DND-41 (cell line): ENCODE measurements around the gene CNTRL.
"Not testable (repeated sequence)": the region's sequence is repeated elsewhere in the genome, so short reads cannot be mapped to it uniquely, and the experiment has no call there.

Experiments used
- ATAC-seq: fragments of 200-7000 bp; cut with Tn5 transposase; 3 replicates; pipeline ENCODE4 v1.9.1; 2021; ENCODE audit warnings: low read depth; ENCODE audit not compliant: insufficient read depth
- DNase-seq: peaks from one replicate; pipeline ENCODE4 v3.0.0-alpha.2; 2020
- H2AFZ ChIP-seq: 2 replicates; pipeline ENCODE4 v1.6.0; 2012; ENCODE audit warnings: low read depth, low read length
- H3K27ac ChIP-seq: 2 replicates; pipeline ENCODE4 v1.5.1; 2012; ENCODE audit warnings: low read length, inconsistent platforms
- H3K27me3 ChIP-seq: fragments of 200-600 bp; sonication (generic); 2 replicates; pipeline ENCODE4 v1.6.0; 2012; ENCODE audit warnings: low read length, mild to moderate bottlenecking, inconsistent platforms; ENCODE audit not compliant: insufficient read depth, poor library complexity
- H3K36me3 ChIP-seq: 2 replicates; pipeline ENCODE4 v1.5.1; 2012; ENCODE audit warnings: low read length, inconsistent platforms; ENCODE audit not compliant: insufficient read depth
- H3K4me1 ChIP-seq: 2 replicates; pipeline ENCODE4 v1.5.1; 2012; ENCODE audit warnings: mild to moderate bottlenecking, low read length; ENCODE audit not compliant: insufficient read depth
- H3K4me2 ChIP-seq: 2 replicates; pipeline ENCODE4 v1.6.0; 2012; ENCODE audit warnings: mild to moderate bottlenecking, moderate library complexity, low read length, inconsistent platforms; ENCODE audit not compliant: insufficient read depth
- H3K4me3 ChIP-seq, 2 experiments: fragments of 200-600 bp in 1 of 2; shearing (Covaris generic) in 1 of 2; 2 replicates each; pipeline ENCODE4 v1.5.1; 2012 to 2016; ENCODE audit warnings: inconsistent platforms in 2 of 2, low read length in 2 of 2, mild to moderate bottlenecking in 2 of 2, low read depth in 1 of 2, moderate library complexity in 1 of 2
- H3K79me2 ChIP-seq: 2 replicates; pipeline ENCODE4 v1.6.0; 2012; ENCODE audit warnings: low read length, inconsistent platforms; ENCODE audit not compliant: insufficient read depth
- H3K9ac ChIP-seq: 2 replicates; pipeline ENCODE4 v1.6.0; 2012; ENCODE audit warnings: low read depth, mild to moderate bottlenecking, inconsistent platforms, low read length, moderate library complexity
- H3K9me3 ChIP-seq: 2 replicates; pipeline ENCODE4 v1.5.1; 2012; ENCODE audit warnings: low read length, moderate library complexity, mild to moderate bottlenecking, inconsistent platforms; ENCODE audit not compliant: insufficient read depth, severe bottlenecking
- H4K20me1 ChIP-seq: 2 replicates; pipeline ENCODE4 v1.6.0; 2012; ENCODE audit warnings: low read length; ENCODE audit not compliant: insufficient read depth
- CTCF ChIP-seq: IDR thresholded peaks from 2 replicates; pipeline ENCODE4 v1.5.1; 2012; ENCODE audit warnings: borderline replicate concordance, low read length, moderate library complexity, mild to moderate bottlenecking; ENCODE audit not compliant: poor library complexity, severe bottlenecking; ENCODE audit errors: extremely low read depth
- EZH2 ChIP-seq: IDR thresholded peaks from 3 replicates; pipeline ENCODE4 v1.6.1; 2012; ENCODE audit warnings: borderline replicate concordance, low read depth, mild to moderate bottlenecking, moderate library complexity, low read length, inconsistent platforms; ENCODE audit not compliant: severe bottlenecking

CNTRL gene, protein sequence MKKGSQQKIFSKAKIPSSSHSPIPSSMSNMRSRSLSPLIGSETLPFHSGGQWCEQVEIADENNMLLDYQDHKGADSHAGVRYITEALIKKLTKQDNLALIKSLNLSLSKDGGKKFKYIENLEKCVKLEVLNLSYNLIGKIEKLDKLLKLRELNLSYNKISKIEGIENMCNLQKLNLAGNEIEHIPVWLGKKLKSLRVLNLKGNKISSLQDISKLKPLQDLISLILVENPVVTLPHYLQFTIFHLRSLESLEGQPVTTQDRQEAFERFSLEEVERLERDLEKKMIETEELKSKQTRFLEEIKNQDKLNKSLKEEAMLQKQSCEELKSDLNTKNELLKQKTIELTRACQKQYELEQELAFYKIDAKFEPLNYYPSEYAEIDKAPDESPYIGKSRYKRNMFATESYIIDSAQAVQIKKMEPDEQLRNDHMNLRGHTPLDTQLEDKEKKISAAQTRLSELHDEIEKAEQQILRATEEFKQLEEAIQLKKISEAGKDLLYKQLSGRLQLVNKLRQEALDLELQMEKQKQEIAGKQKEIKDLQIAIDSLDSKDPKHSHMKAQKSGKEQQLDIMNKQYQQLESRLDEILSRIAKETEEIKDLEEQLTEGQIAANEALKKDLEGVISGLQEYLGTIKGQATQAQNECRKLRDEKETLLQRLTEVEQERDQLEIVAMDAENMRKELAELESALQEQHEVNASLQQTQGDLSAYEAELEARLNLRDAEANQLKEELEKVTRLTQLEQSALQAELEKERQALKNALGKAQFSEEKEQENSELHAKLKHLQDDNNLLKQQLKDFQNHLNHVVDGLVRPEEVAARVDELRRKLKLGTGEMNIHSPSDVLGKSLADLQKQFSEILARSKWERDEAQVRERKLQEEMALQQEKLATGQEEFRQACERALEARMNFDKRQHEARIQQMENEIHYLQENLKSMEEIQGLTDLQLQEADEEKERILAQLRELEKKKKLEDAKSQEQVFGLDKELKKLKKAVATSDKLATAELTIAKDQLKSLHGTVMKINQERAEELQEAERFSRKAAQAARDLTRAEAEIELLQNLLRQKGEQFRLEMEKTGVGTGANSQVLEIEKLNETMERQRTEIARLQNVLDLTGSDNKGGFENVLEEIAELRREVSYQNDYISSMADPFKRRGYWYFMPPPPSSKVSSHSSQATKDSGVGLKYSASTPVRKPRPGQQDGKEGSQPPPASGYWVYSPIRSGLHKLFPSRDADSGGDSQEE (N-terminal part only)

DNA sequence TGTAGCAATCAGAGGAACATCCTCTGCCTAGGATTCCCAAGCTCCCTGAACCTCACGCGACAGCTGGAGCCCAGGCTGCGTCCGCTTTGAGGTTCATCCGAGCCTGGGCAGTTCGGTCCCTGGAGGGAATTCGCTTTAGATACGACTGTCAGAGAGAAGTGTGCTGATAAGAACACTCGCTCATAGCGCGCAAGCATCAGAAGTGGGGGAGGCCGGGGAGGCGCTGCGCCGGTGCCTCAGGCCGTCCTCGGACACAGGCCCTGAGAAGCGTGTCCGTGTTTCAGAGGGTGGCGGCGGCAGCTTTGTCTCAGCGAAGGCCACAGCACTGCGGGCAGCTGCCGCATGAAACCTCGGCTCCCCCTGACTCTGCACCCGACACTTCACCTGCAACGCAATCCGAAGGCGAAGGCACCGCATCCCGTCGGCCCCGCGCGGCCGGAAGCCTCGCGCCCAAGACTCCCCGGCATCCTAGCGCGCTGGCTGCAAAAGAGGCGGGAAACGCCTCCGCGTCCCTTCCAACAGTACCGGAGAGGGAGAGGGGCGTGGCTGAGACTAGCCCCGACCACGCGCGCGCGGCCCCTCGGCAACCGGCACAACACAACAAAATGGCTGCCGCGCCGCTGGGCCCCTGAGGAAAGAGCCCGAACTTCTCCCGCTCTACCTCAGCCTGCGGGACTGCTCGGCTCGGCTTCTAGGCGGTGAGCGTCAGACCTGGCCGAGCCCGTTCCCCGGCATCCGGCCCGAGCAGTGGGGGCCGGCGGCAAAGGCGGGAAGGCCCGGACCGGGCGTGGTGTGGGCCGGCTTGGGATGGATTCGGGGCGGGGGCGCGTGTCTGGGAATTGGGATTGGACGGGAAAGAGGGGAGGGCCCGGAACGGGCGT is at the start of gene CNTRL:
TSS of gene CNTRL (plus strand) at position 586 of the 881 bp plus-strand sequence. CDS start 13,372 bp downstream, outside the sequence.
- Histone ChIP-seq H3K79me2 (peaks cover 59% of the 10 kb centered on the region), H3K9me3 (no peaks in the 10 kb centered on the region), H3K4me1 (peaks cover 59% of the 10 kb centered on the region), H3K4me2 (peak within 1 kb of the TSS; percentile 79), H4K20me1 (peaks cover 7% of the 10 kb centered on the region; the same call in 1 of the 2 replicates), H2AFZ (peak within 1 kb of the TSS; percentile 81), H3K4me3 (peak within 1 kb of the TSS; percentile 92 to 97), H3K27ac (peak within 1 kb of the TSS; percentile 95), H3K36me3 (no peaks in the 10 kb centered on the region), H3K27me3 (no peaks in the 10 kb centered on the region), H3K9ac (peak within 1 kb of the TSS; percentile 94)
- DNase-seq (peak; percentile 94), ATAC-seq (peak; percentile 86)
- TF ChIP-seq EZH2 = no peak

- no peak for ATAC-seq
- Histone ChIP-seq H3K36me3 (no peaks in the 10 kb centered on the region), H3K27me3 (no peaks in the 10 kb centered on the region), H3K4me2 (no peak overlapping the region), H3K9me3 (no peaks in the 10 kb centered on the region), H3K4me1 (no peaks in the 10 kb centered on the region), H3K27ac (no peak overlapping the region), H2AFZ (no peak overlapping the region), H3K9ac (no peak overlapping the region), H3K4me3 (no peak overlapping the region), H3K79me2 (no peaks in the 10 kb centered on the region), H4K20me1 (no peaks in the 10 kb centered on the region)
- TF ChIP-seq CTCF = no peak
- no peak for TF ChIP-seq EZH2
- no peak for DNase-seq
These were observed 48.5 kb upstream of the CNTRL start for GRCh38 chr9:121026260-121026691.

- Histone ChIP-seq H3K27me3 (no peaks in the 10 kb centered on the region), H3K4me3 (no peak overlapping the region), H3K36me3 (no peaks in the 10 kb centered on the region), H3K4me2 (no peak overlapping the region), H2AFZ (no peak overlapping the region), H4K20me1 (no peaks in the 10 kb centered on the region), H3K9me3 (no peaks in the 10 kb centered on the region), H3K27ac (no peak overlapping the region), H3K9ac (no peak overlapping the region), H3K79me2 (no peaks in the 10 kb centered on the region), H3K4me1 (no peaks in the 10 kb centered on the region)
- DNase-seq (no peak), ATAC-seq (no peak)
- no peak for TF ChIP-seq EZH2
- TF ChIP-seq CTCF = no peak
These were observed 48.0 kb upstream of the CNTRL start for GRCh38 chr9:121026768-121027167.

DNA sequence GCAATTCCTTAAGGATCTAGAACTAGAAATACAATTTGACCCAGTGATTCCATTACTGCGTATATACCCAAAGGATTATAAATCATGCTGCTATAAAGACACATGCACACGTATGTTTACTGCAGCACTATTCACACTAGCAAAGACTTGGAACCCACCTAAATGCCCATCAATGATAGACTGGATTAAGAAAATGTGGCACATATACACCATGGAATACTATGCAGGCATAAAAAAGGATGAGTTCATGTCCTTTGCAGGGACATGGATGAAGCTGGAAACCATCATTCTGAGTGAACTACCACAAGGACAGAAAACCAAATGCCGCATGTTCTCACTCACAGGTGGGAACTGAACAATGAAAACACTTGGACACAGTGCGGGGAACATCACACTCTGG is 46.5 kb upstream of the CNTRL start:
- H3K79me2 ChIP-seq, ATAC-seq, H3K27ac ChIP-seq, H3K9me3 ChIP-seq, H3K4me1 ChIP-seq, H3K27me3 ChIP-seq, H2AFZ ChIP-seq, H3K36me3 ChIP-seq, H3K4me2 ChIP-seq, H3K4me3 ChIP-seq, H4K20me1 ChIP-seq, DNase-seq, H3K9ac ChIP-seq: not testable (repeated sequence)
